K562 (cell line): ENCODE results near the gene TTN. TPM values are rescaled to one million over a fixed set of nuclear protein-coding genes. Genes with fewer than 3 reads are reported as not detected.

Experiments used
- ATAC-seq: fragments of 200-7000 bp; cut with Tn5 transposase; 3 replicates; pipeline ENCODE4 v1.9.1; 2020; ENCODE audit warnings: moderate library complexity
- BruUV-seq: library from RNA; stranded (reverse); fragments of 400-500 nt; replicated peaks from 2 replicates; lab custom pipeline; 2021; lab: Mats Ljungman, UMichigan
- CTCF ChIA-PET: fragments of 300-600 bp; formaldehyde crosslinking; extraction: SDS; loops from one replicate; lab custom pipeline; 2021; ENCODE audit warnings: low intra/inter-chr PET ratio; lab: Yijun Ruan, JAX
- POLR2A ChIA-PET: fragments of 300-600, 350-650 bp; sonication (Branson Sonifier 250); formaldehyde crosslinking; extraction: SDS; loops from one replicate; lab custom pipeline; 2021; ENCODE audit warnings: antibody characterized with exemption, inconsistent platforms; lab: Yijun Ruan, JAX
- DNase-seq, 4 experiments: peaks; one replicate each; pipeline versions ENCODE4 v3.0.0 to v3.0.0-alpha.2; 2011 to 2018; ENCODE audit warnings: low spot score in 3 of 4, mixed read lengths in 3 of 4; ENCODE audit errors: extremely low read depth in 1 of 4
- FAIRE-seq: peaks from 2 replicates; lab custom pipeline; 2011; peaks lifted over from hg19 to GRCh38; lab: Jason Lieb, UNC
- H2AFZ ChIP-seq: 2 replicates; pipeline ENCODE4 v1.6.0; 2011; ENCODE audit warnings: low read depth, low read length, control low read depth, inconsistent platforms
- H3K27ac ChIP-seq: fragments of 200-600 bp; 3 replicates; pipeline ENCODE4 v1.8.0; 2011; ENCODE audit warnings: low read depth, mild to moderate bottlenecking, control low read depth, inconsistent platforms, low read length, moderate library complexity, mixed read lengths; ENCODE audit errors: extremely low read depth
- H3K27me3 ChIP-seq, 2 experiments: fragments of 300-600 bp in 1 of 2; 2 replicates in 1 of 2; 3 replicates in 1 of 2; pipeline versions ENCODE4 v1.6.0 to v1.8.0; 2011; ENCODE audit warnings: inconsistent platforms in 2 of 2, low read length in 2 of 2, mild to moderate bottlenecking in 1 of 2, mixed read lengths in 1 of 2, moderate library complexity in 1 of 2; ENCODE audit not compliant: control insufficient read depth in 2 of 2, insufficient read depth in 2 of 2
- H3K36me3 ChIP-seq: fragments of 300-600 bp; 3 replicates; pipeline ENCODE4 v1.8.0; 2011; ENCODE audit warnings: mild to moderate bottlenecking, low read length, inconsistent platforms; ENCODE audit not compliant: control insufficient read depth, insufficient read depth
- H3K4me1 ChIP-seq, 2 experiments: fragments of 200-600 bp in 1 of 2; replicated peaks in 1 of 2; 2 replicates in 1 of 2; 3 replicates in 1 of 2; pipeline versions ENCODE4 v1.5.1 to v1.8.0; 2011; ENCODE audit warnings: inconsistent platforms in 2 of 2, low read length in 2 of 2, mild to moderate bottlenecking in 1 of 2, mixed read lengths in 1 of 2, moderate library complexity in 1 of 2; ENCODE audit not compliant: control insufficient read depth in 2 of 2, insufficient read depth in 2 of 2
- H3K4me2 ChIP-seq: 2 replicates; pipeline ENCODE4 v1.6.1; 2011; ENCODE audit warnings: low read length, control low read depth, inconsistent platforms, mixed read lengths; ENCODE audit not compliant: insufficient read depth
- H3K4me3 ChIP-seq: fragments of 200-600 bp; sonication (generic), shearing (Covaris generic); 2 replicates; pipeline ENCODE4 v1.5.1; 2016; ENCODE audit warnings: control low read depth, inconsistent platforms
- H3K79me2 ChIP-seq: fragments of 200-600 bp; 3 replicates; pipeline ENCODE4 v1.8.0; 2011; ENCODE audit warnings: low read length, inconsistent platforms; ENCODE audit not compliant: control insufficient read depth, insufficient read depth
- H3K9ac ChIP-seq, 2 experiments: 2 replicates each; pipeline versions ENCODE4 v1.6.0 to v1.6.1; 2011; ENCODE audit warnings: low read depth in 2 of 2, low read length in 2 of 2, control low read depth in 1 of 2, inconsistent platforms in 1 of 2, mild to moderate bottlenecking in 1 of 2, mixed read lengths in 1 of 2; ENCODE audit not compliant: insufficient read depth in 1 of 2
- H3K9me1 ChIP-seq: one replicate; pipeline ENCODE4 v1.6.0; 2011; ENCODE audit warnings: inconsistent platforms, mild to moderate bottlenecking, low read length, moderate library complexity; ENCODE audit not compliant: control insufficient read depth, insufficient read depth
- H3K9me3 ChIP-seq: replicated peaks from 2 replicates; pipeline ENCODE4 v1.5.1; 2011; ENCODE audit warnings: low read depth, low read length, inconsistent platforms; ENCODE audit not compliant: control insufficient read depth, insufficient read depth
- H4K20me1 ChIP-seq: replicated peaks from 2 replicates; pipeline ENCODE4 v1.6.1; 2011; ENCODE audit warnings: low read length, inconsistent platforms, mixed read lengths; ENCODE audit not compliant: control insufficient read depth, insufficient read depth
- CREM ChIP-seq: IDR thresholded peaks from 2 replicates; pipeline ENCODE4 v1.6.1; 2014; ENCODE audit warnings: antibody characterized with exemption, low read depth
- GATAD2A ChIP-seq: fragments of 450-650 bp; IDR thresholded peaks from 2 replicates; pipeline ENCODE4 v1.6.1; 2017
- HCFC1 ChIP-seq: IDR thresholded peaks from 2 replicates; pipeline ENCODE4 v1.6.1; 2012; ENCODE audit warnings: low read depth, low read length, improper control_type of control experiment
- KLF13 ChIP-seq: fragments of 450-650 bp; IDR thresholded peaks from 2 replicates; pipeline ENCODE4 v1.6.1; 2016; ENCODE audit warnings: missing genetic modification characterization, low read depth, mild to moderate bottlenecking, missing compliant biosample characterization, moderate library complexity, borderline replicate concordance
- RBM25 ChIP-seq: fragments of 200-400 bp; formaldehyde crosslinking; IDR thresholded peaks from 2 replicates; pipeline ENCODE4 v1.6.1; 2018; ENCODE audit warnings: low read length, low read depth, moderate library complexity; ENCODE audit not compliant: severe bottlenecking
- SAP30 ChIP-seq: fragments of 200-600 bp; sonication (generic); IDR thresholded peaks from 2 replicates; pipeline ENCODE4 v1.6.1; 2012; ENCODE audit warnings: borderline replicate concordance, low read depth, mild to moderate bottlenecking, moderate library complexity, low read length, control low read depth, inconsistent platforms; ENCODE audit not compliant: insufficient read depth, poor library complexity, severe bottlenecking
- ZNF316 ChIP-seq: fragments of 450-650 bp; IDR thresholded peaks from 2 replicates; pipeline ENCODE4 v1.6.1; 2016
- ZNF785 ChIP-seq: fragments of 250-450 bp; sonication (Bioruptor Pico); IDR thresholded peaks from 2 replicates; pipeline ENCODE4 v1.4.0; 2020; ENCODE audit warnings: mild to moderate bottlenecking
- WGBS: fragments of 100-300 bp; shearing (Covaris generic); methylation state at CpG from one replicate; pipeline ENCODE4 v1.1.6; 2016; ENCODE audit warnings: low coverage, mixed read lengths; ENCODE audit not compliant: insufficient coverage; ENCODE audit errors: missing lambda C conversion rate; 5-methylcytosine and 5-hydroxymethylcytosine counted together
- in situ Hi-C: fragments of 300-500 bp; cut with MboI; formaldehyde crosslinking; loops from 4 replicates; pipeline ENCODE4 v1.15.0; 2018; ENCODE audit warnings: inconsistent platforms, mixed read lengths
- intact Hi-C: fragments of 100-400 bp; cut with micrococcal nuclease; formaldehyde crosslinking; loops from 2 replicates; pipeline ENCODE4 v1.14.2; 2022
- polyA plus RNA-seq, 8 experiments: library from polyadenylated mRNA; depleted of rRNA in 4 of 8; stranded (reverse) in 5 of 8; unstranded in 3 of 8; fragments of >200 nt; fragmentation: Nextera tagmentation in 2 of 8; fragmentation: Illumina TruSeq in 1 of 8; extraction: Ambion mirVana in 2 of 8; extraction: Trizol in 1 of 8; gene quantifications; 2 replicates each; pipeline versions ENCODE4 v1.2.1 to v1.2.3, GENCODE V29; 2011 to 2014; ENCODE audit warnings: inconsistent platforms in 1 of 8, missing spikeins in 1 of 8
- total RNA-seq, 7 experiments: library from RNA; depleted of rRNA in 6 of 7; stranded (reverse); fragments of >200 nt in 6 of 7; fragmentation: Illumina TruSeq in 2 of 7; extraction: Trizol in 2 of 7; gene quantifications; 2 replicates each; pipeline versions ENCODE4 v1.2.1 to v1.2.3, GENCODE V29; 2011 to 2021; ENCODE audit warnings: low replicate concordance in 1 of 7

TTN gene
- total and polyA plus RNA-seq, 9 of the 15 experiments (the other 6 are each of a cell fraction or from before 2014, with no cell fraction given), result under 0.01 to 0.20 (median 0.04) TPM; not detected in 1

DNA sequence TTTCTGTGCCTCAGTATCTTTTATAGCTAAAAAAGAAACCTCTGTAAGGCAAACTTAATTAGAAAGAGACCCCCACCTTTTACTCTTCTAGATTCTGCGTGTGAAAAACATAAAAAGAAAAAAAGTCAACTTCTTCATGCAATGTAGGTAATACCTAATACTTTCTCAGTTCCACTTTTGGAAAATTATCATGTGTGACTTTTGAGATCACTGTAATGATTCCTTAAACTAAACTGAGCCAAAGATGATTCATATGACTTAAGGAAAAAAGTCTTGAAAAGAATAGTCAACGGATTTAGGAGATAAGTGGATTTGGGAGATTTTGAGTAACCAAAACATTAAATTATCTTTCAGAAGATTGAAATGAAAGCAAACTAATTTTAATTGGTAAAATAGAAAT, 278.0 kb downstream of the TTN start (continued):
- TF ChIP-seq GATAD2A (no peak), ZNF785 (CRISPR knock-in tag) (no peak), KLF13 (tag) (no peak), SAP30 (no peak), HCFC1 (no peak), ZNF316 (no peak)

DNA sequence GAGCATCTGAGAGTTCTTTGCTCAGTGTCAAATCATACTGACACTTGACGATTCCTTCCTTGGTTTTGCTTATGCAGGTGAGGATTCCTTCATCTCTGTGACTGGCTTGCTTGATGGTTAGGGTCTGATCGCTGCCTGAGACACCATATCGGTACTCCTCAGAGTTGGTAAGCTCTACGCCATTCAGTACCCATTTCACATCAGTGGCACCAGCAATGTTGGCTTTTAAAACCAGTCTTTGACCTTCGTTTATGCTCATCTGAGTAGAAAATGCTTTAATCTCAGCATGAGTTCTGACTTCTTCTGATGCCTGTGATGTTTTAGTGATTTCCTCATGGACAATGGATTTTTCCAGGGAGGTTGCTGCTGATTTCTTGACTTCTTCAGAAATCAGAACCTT, 278.6 kb downstream of the TTN start:
- Histone ChIP-seq H3K27me3 (no peaks in the 10 kb centered on the region), H3K9me3 (no peaks in the 10 kb centered on the region), H4K20me1 (peaks cover 4% of the 10 kb centered on the region), H3K4me3 (no peak overlapping the region), H3K4me2 (no peak overlapping the region), H3K27ac (no peak overlapping the region), H3K36me3 (peaks cover 23% of the 10 kb centered on the region; the same call in 2 of the 3 replicates), H3K79me2 (peaks cover 70% of the 10 kb centered on the region), H2AFZ (no peak overlapping the region), H3K9ac (no peak overlapping the region), H3K9me1 (no peaks in the 10 kb centered on the region), H3K4me1 (no peaks in the 10 kb centered on the region)
- in situ Hi-C loops (no loop called here), intact Hi-C loops (no loop called here)
- BruUV-seq, result no TSS peak
- FAIRE-seq (no peak), ATAC-seq (no peak), DNase-seq (no peak)
- ChIA-PET POLR2A (no interaction called here), CTCF (no interaction called here)
- TF ChIP-seq RBM25 (peak; percentile 84), CREM (no peak)
- WGBS, result 76% methylated on average over 5 of the region's 5 CpGs
